Measurements from ENCODE around the gene JKAMP. TPM values are rescaled to one million over a fixed set of nuclear protein-coding genes. Genes with fewer than 3 reads are reported as not detected.

JKAMP gene
- total RNA-seq, 2 donors from 2014 or later: 21.7 to 24.4 TPM

DNA sequence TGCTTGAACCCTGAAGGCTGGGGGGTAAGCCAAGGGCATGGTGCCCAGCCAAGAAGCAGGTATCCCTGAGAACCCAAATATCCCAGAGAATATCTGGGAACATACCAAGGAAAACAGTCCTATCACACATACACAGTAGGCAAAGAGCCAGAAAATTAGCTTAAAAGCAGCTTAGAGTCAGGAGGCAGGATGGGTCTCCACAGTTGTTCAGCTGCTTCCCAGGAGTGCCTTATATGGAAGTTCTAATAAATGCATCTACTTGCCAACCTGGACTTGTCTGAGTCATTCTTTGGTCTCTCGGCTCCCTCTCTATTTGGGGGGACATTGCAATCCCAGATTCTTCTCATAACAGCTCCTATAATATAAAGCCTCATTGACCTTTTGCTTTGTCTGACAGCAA lies 10.1 kb upstream of the JKAMP start:
- no peak for DNase-seq (ENCODE audit: low spot score)
- intact Hi-C loops (cut with DNase I): no loop called here

DNA sequence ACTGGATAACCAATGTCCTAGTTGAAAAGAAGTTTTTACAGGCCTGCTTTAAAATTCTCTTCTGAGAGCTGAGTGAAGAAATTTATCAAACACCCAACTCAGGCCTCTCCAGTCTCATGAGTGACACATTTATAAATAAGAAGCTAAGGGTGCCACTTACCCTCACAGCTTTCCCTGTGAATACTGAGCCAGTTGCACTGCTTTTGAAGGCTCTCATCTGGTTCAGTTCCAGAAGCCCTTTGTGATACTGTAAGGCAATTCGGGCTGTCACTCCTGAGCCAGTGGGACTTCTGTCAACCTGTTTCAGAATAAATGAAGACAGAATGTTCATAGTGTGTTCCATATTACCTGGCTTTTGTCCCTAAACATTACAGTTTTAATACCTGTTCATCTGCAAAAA lies 8.6 kb upstream of the JKAMP start:
- intact Hi-C loops (cut with DNase I): no loop called here
- no peak for DNase-seq (ENCODE audit: low spot score)

DNA sequence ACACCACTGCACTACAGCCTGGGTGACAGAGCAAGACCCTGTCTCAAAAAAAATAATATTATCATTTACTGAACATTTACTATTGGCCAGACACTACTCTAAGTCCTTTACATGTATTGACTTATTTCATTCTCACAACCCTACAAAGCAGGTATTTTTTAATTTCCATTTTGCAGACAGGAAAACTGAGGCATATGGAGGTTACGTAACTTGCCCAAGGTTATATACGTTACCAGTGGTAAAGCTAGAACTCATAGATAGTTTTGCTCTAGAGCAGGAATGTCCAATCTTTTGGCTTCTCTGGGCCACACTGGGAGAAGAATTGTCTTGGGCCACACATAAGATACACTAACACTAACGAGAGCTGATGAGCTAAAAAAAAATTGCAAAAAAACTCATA lies 5.8 kb upstream of the JKAMP start:
- no peak for DNase-seq (ENCODE audit: low spot score)
- intact Hi-C loops (cut with DNase I): loop anchor here in 1 of 2 donors (2.0 kb wide), 1 partner anchor 28 kb away; no protein-coding TSS in a partner anchor

DNA sequence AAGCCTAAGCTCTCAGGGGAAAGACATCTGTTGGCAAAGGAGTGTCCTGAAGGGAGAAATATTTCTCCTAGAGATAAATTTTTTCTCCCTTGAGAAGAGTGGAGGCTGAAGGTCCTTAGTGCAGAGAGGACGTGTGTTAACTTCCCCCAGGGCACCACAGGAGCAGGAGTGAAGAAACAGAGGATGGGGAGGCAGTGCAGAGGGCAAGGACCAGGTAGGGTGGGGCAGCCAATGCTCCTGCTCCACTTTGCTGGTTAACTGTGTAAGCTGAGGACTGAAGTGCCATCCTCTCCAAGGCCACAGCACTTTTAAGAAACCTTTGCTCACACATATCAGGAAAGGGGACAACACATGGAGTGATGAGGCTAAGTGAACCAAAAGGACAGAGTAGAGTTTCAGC lies 4.2 kb upstream of the JKAMP start:
- DNase-seq (ENCODE audit: low spot score): no peak
- intact Hi-C loops (cut with DNase I): no loop called here

DNA sequence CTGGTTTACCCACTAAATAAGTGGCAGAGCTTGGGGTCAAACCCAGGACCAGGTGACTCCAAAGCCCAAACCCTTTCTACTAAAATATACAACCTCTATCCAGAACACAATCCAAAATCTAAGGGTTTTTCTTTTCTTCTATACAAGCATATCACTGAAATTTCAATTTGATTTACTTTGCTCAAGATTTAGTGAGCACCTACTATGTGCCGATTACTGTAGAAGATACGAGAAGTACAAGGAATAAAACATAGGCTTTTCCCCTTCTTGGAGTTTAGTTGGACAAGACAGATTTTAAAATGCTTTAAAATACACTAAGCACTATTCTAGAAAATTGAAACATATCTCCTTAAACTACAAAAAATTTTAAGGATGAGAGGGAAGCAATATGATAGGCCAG lies 2.9 kb upstream of the JKAMP start:
- intact Hi-C loops (cut with DNase I): no loop called here
- no peak for DNase-seq (ENCODE audit: low spot score)

DNA sequence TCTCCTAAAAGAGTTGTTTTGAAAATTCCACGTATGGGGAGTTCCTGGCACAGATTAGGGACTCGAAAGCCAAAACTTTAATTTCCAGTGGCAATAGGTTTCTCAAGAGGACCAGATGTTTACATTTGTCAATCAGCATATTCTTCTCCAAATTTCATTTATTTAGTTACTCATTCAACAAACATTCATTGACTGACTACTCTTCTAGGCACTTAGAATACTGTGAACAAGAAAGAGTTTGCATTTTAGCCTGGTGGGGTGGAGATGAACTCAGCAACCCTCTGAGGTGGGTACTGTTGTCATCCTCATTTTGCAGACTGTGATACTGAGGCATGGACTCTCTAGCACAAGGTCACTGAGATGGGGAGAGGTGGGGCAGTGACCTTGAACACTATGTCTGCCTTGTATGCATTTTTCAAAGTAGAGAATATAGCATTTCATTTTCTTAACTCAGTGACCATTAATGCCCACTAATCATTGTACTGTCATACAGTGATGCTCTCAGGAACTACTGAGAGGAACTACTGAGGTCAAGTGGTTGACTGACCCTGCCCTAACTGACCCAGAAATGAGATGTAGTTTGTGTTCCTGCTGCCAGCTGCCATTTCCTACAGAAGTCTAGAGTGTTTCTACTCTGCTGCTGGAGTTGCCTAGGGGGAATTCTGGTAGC lies 2.3 kb upstream of the JKAMP start:
- intact Hi-C loops (cut with DNase I): no loop called here
- DNase-seq (ENCODE audit: low spot score): no peak

DNA sequence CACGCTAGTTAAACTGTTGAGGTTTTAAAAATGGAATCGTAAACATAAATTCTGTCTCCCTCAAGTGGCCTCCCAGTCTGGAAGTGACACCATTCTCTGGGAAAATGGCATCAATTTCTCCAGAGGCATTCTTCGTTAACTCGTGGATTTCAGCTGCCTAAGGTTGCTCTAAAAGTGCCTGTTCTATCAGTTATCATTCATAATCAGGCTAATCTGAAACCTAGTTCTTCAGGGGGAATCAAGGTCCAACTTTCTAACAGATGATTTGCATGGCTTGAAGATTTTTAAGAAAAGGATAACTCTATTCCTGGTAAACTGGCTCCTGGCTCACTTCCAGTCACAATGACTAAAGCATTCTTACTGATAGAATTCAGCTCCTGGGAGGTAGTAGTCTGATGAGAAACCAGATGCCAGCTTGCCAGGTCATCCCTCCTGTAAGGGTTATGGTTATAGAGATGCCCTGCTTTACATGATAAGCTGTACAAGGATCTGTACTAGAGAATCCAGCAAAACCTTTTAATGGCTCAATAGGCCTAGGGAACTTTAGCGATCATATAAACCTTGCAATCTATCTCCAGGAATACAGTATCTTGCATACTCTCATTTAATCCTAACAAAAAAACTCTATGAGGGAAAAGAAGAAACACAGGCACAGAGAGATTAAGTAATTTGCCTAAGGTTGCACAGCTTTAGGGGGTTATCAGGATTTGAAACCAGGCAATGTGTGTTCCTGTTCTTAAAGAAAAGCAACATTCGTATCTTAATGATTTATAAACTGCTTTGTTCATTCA lies 1.6 kb upstream of the JKAMP start:
- intact Hi-C loops (cut with DNase I): no loop called here
- no peak for DNase-seq (ENCODE audit: low spot score)

DNA sequence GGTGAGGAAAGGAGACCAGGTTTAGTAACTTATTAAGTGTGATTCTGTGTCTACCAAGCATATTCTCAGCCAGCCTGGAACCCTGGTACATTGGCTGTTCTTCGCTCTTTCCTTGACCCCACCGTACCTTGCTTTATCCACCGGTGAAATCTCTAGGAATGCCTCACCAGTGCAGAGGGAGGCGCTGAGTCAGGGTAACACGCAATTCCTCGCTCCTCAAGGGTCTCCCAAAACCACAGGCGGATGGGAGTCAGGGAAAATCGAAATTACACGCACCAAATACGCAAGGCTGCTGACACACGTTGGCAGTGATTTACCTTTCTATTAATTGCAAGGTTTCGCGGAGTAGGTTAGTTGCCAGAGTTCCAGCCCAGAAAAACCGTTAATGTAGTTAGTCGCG lies 954 bp upstream of the JKAMP start:
- intact Hi-C loops (cut with DNase I): no loop called here
- DNase-seq (ENCODE audit: low spot score): no peak

DNA sequence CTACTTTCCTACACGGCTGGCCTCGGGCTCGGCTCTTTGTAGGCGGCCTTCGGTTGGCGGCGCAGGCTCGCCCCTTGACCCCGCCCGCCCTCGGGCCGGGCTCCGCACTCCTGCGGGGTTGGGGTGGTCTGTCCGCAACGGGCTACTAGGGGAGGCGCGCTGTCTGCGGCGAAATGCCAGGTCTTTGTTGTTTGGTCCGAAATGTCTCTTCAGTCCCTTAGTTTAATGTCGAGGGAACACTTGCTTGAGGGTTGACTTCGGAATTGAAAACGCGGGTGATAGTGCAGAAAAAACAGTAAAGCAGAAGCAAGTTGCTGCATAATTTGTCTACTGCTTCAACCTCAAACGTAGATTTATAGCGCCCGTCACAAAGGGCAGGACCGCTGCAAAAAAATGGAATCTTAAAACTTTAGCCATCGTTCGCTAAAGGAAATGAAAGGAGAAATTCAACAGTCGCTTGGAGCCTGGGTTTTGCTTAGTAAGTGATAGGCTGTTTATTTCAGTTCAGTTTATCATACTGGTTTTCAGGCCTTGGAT lies 390 bp downstream of the JKAMP start:
- intact Hi-C loops (cut with DNase I): no loop called here
- no peak for DNase-seq (ENCODE audit: low spot score)

DNA sequence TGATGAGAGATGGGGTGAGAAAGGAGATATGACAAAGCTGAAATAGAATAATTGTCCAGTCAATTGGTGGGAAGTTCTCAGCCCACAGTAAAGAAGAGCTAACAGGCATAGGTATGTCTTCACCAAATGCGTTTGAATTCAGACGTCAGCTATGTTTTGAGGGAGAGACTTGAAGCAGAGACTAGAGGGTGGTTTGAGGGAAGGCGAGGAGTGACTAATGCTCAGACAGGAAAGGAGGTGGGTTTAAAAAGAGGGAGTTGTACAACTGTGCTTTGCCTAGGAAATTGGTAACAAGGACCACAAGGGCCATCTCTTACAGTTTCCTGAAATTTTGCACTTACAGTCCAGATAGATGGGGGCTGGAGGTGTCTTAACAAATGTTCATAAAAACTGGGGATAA lies 6.4 kb downstream of the JKAMP start:
- intact Hi-C loops (cut with DNase I): no loop called here
- no peak for DNase-seq (ENCODE audit: low spot score)

DNA sequence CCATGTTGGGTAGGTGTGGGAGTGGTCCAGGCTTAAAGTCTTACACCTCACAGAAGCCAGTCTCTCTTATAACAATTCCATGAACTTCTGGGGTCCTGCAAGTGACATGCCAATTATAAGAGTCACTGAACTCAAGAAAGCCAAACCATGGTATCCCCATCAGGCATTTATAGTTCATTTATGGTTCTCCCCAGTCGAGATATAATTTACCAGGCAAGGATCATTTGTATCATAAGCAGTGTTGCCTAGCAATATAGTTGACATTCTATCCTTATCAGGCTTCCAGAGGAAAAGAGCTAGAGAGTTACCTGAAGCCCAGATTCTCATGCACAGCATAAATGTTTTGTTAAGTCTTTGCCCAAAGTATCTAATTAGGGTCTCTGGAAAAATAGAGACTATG lies 8.1 kb downstream of the JKAMP start:
- intact Hi-C loops (cut with DNase I): no loop called here

DNA sequence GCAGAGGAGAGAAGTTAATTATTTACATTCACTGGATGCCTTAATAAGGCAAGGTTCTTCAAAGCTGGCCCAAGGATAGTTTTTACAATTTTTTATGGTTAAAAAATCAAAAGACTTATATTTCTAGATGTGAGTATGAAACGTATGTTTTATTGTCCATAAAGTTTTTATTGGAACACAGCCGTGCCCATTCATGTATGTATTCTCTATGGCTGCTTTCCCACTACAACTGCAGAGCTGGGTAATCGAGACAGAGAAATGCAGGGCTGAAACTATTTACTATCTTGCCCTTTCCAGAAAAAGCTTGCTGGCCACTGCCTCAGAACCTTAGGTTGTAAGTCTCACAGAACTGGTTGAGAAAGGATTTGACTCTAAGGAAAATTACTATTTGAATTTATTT lies 16.4 kb downstream of the JKAMP start:
- intact Hi-C loops (cut with DNase I): no loop called here
- DNase-seq (ENCODE audit: low spot score): no peak

More for the DNA sequence above, 8.1 kb downstream of the JKAMP start:
- no peak for DNase-seq (ENCODE audit: low spot score)

DNA sequence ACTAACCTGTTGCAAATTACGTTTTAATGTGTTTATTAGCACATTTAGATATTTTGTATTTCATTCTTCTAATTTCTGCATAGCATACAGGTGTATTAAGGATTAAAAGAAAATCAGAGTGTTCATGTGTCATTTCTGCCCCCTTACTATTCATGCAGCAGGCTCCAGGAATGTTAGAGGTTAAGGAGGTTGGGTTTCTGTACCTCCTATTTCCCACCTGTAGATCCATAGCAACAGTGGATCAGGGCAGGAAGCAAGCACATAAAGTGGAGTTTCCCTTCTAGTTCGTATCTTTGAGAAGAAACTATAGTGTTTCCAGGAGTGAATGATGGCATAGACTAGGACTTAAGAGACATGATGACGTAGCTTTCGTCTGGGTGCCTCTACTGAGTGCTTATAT lies 18.9 kb downstream of the JKAMP start:
- intact Hi-C loops (cut with DNase I): no loop called here

DNA sequence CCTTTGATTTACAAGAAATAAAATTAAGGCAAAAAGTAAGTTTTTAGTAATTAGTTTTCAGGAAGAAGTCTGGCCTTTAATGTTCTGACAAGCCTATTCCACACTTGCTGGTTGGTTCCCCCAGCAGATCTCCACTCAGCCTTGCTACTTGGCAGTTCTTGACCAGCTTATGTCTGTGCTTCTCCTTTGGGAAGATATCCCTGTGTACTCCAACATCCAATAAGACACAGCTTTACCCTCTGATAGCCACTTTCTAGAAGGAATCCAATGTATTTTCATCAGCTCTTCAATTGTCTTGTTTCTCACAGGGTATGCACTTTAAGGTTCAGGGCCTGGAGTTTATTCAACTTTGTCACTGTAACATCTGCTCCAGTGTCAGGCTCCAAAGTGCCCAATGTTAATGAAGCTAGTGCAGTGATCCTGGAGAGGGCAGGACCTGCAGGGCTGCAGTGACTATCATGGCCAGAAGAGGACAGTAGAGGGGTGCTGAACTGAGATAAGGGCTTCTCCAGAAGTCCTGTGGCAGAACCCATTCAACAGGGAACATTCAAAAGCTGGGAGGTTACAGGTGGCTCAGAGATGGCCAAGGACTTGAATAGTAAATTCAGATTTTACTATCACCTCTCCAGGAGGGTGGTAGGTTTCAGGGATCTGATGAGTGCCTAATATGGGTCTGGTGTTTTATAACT lies 22.9 kb downstream of the JKAMP start:
- intact Hi-C loops (cut with DNase I): no loop called here
- no peak for DNase-seq (ENCODE audit: low spot score)

More for the DNA sequence above, 18.9 kb downstream of the JKAMP start:
- no peak for DNase-seq (ENCODE audit: low spot score)

DNA sequence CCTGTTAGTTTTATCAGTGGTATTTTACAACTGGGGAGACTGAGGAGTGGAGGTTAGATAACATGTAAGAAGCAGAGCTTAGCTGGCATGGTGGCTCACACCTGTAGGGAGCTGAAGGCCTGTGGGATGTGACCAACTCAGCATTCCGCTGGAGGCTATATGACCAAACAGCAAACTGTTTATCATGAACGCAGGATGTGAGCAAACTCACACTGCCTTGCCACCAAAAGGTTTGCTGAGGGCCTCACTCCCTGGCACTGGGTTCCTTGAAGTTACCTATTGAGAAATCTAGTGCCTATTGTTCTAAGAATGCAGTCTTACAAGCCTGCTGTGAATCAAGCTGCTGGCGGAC lies 23.4 kb downstream of the JKAMP start:
- DNase-seq (ENCODE audit: low spot score): no peak
- intact Hi-C loops (cut with DNase I): no loop called here

DNA sequence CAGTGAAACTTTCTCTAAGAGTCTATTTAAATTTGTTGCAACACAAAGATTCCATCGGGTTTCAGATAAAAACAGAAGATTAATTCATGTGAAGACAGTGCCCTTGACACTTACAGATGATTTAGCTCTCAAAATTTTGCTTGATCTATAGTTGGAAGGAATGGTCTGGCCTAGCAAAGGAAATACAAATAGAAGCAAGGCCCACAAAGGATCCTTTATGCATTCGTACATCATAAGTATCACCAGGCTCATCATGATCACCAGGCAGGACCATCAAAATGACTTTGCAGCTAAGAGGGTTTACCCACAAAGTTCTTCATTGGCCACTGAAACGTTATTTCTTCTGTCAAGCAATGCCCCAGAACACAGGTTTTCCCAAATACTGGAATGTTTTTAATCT lies 24.8 kb downstream of the JKAMP start:
- no peak for DNase-seq (ENCODE audit: low spot score)
- intact Hi-C loops (cut with DNase I): no loop called here

DNA sequence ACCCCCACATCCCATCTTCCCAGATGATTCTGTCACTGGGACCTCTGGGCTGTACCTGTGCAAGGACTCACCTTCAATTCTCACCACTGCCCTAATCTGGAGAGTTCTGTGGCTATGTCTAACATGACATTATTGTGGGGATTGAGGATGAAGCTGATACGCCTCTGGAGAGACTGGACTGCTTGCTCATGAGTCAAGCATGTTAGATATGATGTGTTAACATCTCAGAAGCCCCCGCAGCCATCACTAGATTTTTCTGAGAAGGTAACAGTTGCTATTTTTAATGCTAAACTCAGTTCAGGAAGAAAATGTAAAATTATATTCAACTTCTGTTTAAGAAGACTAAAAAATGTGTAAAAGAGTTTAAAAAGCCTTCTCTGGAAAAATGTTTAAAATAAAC lies 25.7 kb downstream of the JKAMP start:
- intact Hi-C loops (cut with DNase I): no loop called here
- DNase-seq (ENCODE audit: low spot score): no peak

DNA sequence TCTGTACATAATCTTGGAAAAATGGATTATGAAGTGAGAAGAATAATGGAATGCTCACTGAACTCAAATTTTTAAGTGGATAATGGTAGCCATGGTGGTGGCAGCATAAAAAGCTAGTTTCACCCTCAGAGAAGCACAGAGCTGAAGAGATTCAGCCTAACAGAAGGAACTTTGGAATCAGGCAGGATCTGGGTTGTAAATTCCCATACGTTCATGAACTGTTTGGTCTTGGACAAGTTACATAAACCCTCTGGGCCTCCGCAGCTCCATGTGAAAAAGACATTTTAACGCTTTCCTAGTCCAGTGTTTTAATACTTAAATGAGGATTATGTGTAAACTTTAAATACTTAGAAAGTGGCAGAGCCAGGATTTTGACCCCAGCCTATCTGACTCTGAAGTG lies 26.6 kb downstream of the JKAMP start:
- DNase-seq (ENCODE audit: low spot score): no peak
- intact Hi-C loops (cut with DNase I): no loop called here

DNA sequence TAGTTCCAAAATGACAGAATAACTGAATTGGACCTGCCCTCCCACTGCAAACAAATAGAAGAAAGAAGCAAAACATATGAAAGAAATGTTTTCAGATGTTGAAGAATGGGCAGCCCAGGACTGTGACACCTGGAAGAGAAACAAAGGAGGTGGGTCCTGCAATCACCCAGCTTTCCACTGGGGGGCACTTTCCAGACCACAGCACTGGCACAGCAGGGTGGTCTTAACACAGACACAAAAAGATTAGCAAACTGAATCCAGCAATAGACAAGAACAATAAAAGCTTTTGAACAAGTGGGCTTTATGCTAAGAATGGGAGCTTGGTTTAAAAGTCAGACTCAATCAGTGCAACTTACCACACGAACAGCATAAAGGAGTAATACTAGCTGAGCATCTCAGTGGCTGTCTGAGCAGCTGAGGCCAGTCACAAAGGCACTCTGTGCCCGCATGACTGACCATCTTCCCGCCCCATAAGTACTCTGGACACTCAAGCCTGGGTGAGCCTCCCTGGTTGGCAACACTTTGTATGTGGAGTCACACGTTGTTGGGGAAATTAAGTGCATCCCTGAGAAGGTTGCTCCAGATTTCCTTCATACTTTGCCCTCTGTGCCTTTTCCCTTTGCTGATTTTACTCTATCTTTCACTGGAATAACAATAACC lies 27.7 kb downstream of the JKAMP start:
- no peak for DNase-seq (ENCODE audit: low spot score)
- intact Hi-C loops (cut with DNase I): no loop called here

DNA sequence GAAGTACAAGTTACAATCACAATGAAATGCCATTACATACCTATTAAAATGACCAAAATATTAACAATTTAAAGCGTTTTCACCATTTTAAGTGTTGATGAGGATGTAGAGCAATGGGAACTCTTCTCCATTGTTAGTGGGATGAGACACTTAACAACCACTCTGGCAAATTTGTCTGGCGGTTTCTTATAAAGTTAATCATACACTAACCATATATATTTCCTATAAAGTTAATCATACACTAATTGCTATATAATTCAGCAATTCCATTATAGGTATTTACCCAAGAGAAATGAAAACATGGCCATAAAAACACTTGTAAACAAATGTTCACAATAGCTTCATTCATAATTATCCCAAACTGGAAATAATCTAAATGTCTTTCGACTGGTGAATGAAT lies 35.9 kb downstream of the JKAMP start:
- DNase-seq (ENCODE audit: low spot score): no peak
- intact Hi-C loops (cut with DNase I): no loop called here
